Activated naive CD8-positive, alpha-beta T cell treated with anti-CD3 and anti-CD28 coated beads, Interleukin-2, amount 10 ng/mL, durations not matched to agents 7 days and 5 days (primary cell): ENCODE results near the gene HNF4A. TPM values are rescaled to one million over a fixed set of nuclear protein-coding genes. Genes with fewer than 3 reads are reported as not detected.

ENCODE experiments used
- ATAC-seq: fragments of 150-1000 bp; cut with Tn5 transposase; one replicate; pipeline ENCODE4 v1.10.0; 2021; ENCODE audit warnings: low read depth, moderate library complexity
- POLR2A ChIA-PET: fragments of 350-600 bp; sonication (Branson Sonifier 250); formaldehyde crosslinking; loops from one replicate; lab custom pipeline; 2021; ENCODE audit warnings: antibody characterized with exemption; lab: Charles Lee
- DNase-seq: peaks from one replicate; pipeline ENCODE4 v3.0.0; 2021
- H3K27ac Mint-ChIP-seq: one replicate; pipeline ENCODE4 v1.8.0; 2022; ENCODE audit warnings: mild to moderate bottlenecking, mixed read lengths
- H3K27me3 Mint-ChIP-seq: one replicate; pipeline ENCODE4 v1.8.0; 2022; ENCODE audit warnings: mild to moderate bottlenecking, moderate library complexity, mixed read lengths
- H3K36me3 Mint-ChIP-seq: one replicate; pipeline ENCODE4 v1.8.0; 2021; ENCODE audit warnings: mild to moderate bottlenecking, mixed read lengths
- H3K4me1 Mint-ChIP-seq: one replicate; pipeline ENCODE4 v1.8.0; 2021; ENCODE audit warnings: mixed read lengths
- H3K4me3 Mint-ChIP-seq: one replicate; pipeline ENCODE4 v1.8.0; 2022; ENCODE audit warnings: mild to moderate bottlenecking, moderate library complexity, mixed read lengths
- H3K9me3 Mint-ChIP-seq: one replicate; pipeline ENCODE4 v1.8.0; 2021; ENCODE audit warnings: mixed read lengths
- microRNA-seq: library from miRNA; unstranded; fragments of <30 nt; microRNA quantifications from one replicate; pipeline ENCODE4 v1.2.0, GENCODE V29; 2022
- total RNA-seq, 2 experiments: library from RNA; stranded (reverse); gene quantifications; one replicate each; pipeline ENCODE4 v1.2.3, GENCODE V29; 2021

Gene HNF4A
- total RNA-seq, 2 experiments from 2014 or later: not detected

- ATAC-seq (no peak), DNase-seq (no peak)
- POLR2A ChIA-PET: interaction anchor here (0.5 kb wide), 1 partner anchor 186 kb away, joined by 8 read pairs; no protein-coding TSS in a partner anchor
- no peaks in the 10 kb centered on the region for H3K27me3 Mint-ChIP-seq
- H3K9me3 Mint-ChIP-seq: no peaks in the 10 kb centered on the region
- peaks cover 4% of the 10 kb centered on the region for H3K4me1 Mint-ChIP-seq
- H3K4me3 Mint-ChIP-seq: no peak overlapping the region
- no peak overlapping the region for H3K27ac Mint-ChIP-seq
- H3K36me3 Mint-ChIP-seq: peaks cover 13% of the 10 kb centered on the region
Observed at GRCh38 chr20:44483112-44483511, 127.6 kb downstream of the HNF4A start.

Small RNA genes lying within 50 kb of the gene (microRNA-seq; reads per million reads assigned to microRNA genes)
- not detected for gene MIR3646

Other genes with a start within 250 kb of the HNF4A start
- under 1 TPM; 0.36 to 0.37 TPM for gene JPH2, start 168.5 kb upstream of the HNF4A start, total RNA-seq
- 10 to 100 TPM; 29.8 to 30.5 TPM for gene OSER1, start 144.9 kb upstream of the HNF4A start, total RNA-seq
- not detected for gene GDAP1L1, start 108.4 kb upstream of the HNF4A start, total RNA-seq
- 1 to 10 TPM; 4.2 to 4.5 TPM for gene FITM2, start 44.5 kb upstream of the HNF4A start, total RNA-seq
- gene R3HDML, start 18.7 kb upstream of the HNF4A start, total RNA-seq: not detected
- 10 to 100 TPM; 16.4 to 16.9 TPM for gene TTPAL, start 120.2 kb downstream of the HNF4A start, total RNA-seq
- gene SERINC3, start 166.4 kb downstream of the HNF4A start, total RNA-seq: 10 to 100 TPM; 71.5 to 72.7 TPM
- 1 to 10 TPM; 2.5 to 3.1 TPM for gene PKIG, start 226.9 kb downstream of the HNF4A start, total RNA-seq